Adrenal gland (tissue), 12 donors: ENCODE measurements around the gene LGALS9C. TPM values are rescaled to one million over a fixed set of nuclear protein-coding genes. Genes with fewer than 3 reads are reported as not detected.
"Not testable (repeated sequence)": the region's sequence is repeated elsewhere in the genome, so short reads cannot be mapped to it uniquely, and the experiment has no call there.

ENCODE experiments used
- DNase-seq, 7 donors: peaks; one replicate each; pipeline ENCODE4 v3.0.0-alpha.2; 2019 to 2020
- H3K27ac ChIP-seq, 5 donors: fragments of 200-600 bp; sonication (generic) in 4 of 5; 1 replicate in 3 of 5; 2 replicates in 2 of 5; pipeline versions ENCODE4 v1.5.1 to v1.8.0; 2016 to 2020; ENCODE audit warnings: mild to moderate bottlenecking in 1 of 5
- H3K27me3 ChIP-seq: fragments of 200-600 bp; 2 replicates; pipeline ENCODE4 v1.8.0; 2021
- H3K36me3 ChIP-seq, 2 donors: fragments of 200-600 bp; replicated peaks in 1 of 2; 1 replicate in 1 of 2; 2 replicates in 1 of 2; pipeline versions ENCODE4 v1.5.1 to v1.8.0; 2018 to 2022
- H3K4me1 ChIP-seq, 2 donors: fragments of 200-600 bp; replicated peaks in 1 of 2; 1 replicate in 1 of 2; 2 replicates in 1 of 2; pipeline versions ENCODE4 v1.5.1 to v1.8.0; 2018 to 2021
- H3K4me3 ChIP-seq, 4 donors: fragments of 200-600 bp; sonication (generic) in 3 of 4; one replicate each; pipeline ENCODE4 v1.5.1; 2016 to 2018
- H3K9me3 ChIP-seq, 3 donors: fragments of 200-600 bp; sonication (generic) in 1 of 3; replicated peaks in 1 of 3; 1 replicate in 2 of 3; 2 replicates in 1 of 3; pipeline versions ENCODE4 v1.5.1 to v1.8.0; 2016 to 2021
- WGBS, 4 donors: extraction: QIAGEN DNeasy Blood & Tissue Kit in 2 of 4; methylation state at CpG; one replicate each; pipeline versions ENCODE4 v1.1.5 to v1.1.7; 2013 to 2017; 5-methylcytosine and 5-hydroxymethylcytosine counted together
- intact Hi-C, 2 donors: fragments of 100-400 bp; cut with DNase I; formaldehyde crosslinking; loops; one replicate each; pipeline versions ENCODE4 v1.14.1 to v1.15.0; 2022 to 2023
- polyA plus RNA-seq, 3 donors: library from polyadenylated mRNA; stranded (reverse); fragments of 200-250 nt in 2 of 3; fragments of 350-450 nt in 1 of 3; fragmentation: Illumina TruSeq in 1 of 3; extraction: RNeasy Lipid Tissue Mini Kit (QIAGEN cat#74804) in 1 of 3; gene quantifications; one replicate each; pipeline ENCODE4 v1.2.3, GENCODE V29; 2013 to 2014
- total RNA-seq, 9 donors: library from RNA; depleted of rRNA in 4 of 9; stranded (reverse); fragments of >200 nt in 4 of 9; fragments of 120-200 nt in 1 of 9; fragmentation: NEBNext Ultra II Directional in 1 of 9; extraction: Animal tissue kit (Norgen Biotek cat#: 25700) in 1 of 9; gene quantifications; one replicate each; pipeline versions ENCODE4 v1.1.0 to v1.2.4, GENCODE V29; 2013 to 2023
- donor health status: healthy with polysubstance abuse.
- donor health status: Bipolar disorder and iron deficiency.
- donor health status: DM: yes; HTN: yes; CAD: no.
- donor health status: DM: no; HTN: no; CAD: no.
- donor health status: DM: no; HTN: no; CAD: no.
- donor health status: DM: yes; HTN: yes; CAD: no.

Gene LGALS9C
- total and polyA plus RNA-seq, 12 donors: 0.15 to 0.81 (median 0.33) TPM; not detected in 8

GRCh38 chr17:18477367-18477766, 778 bp downstream of the LGALS9C start:
- H3K36me3 ChIP-seq, H3K4me1 ChIP-seq, DNase-seq, H3K27me3 ChIP-seq, intact Hi-C loops, H3K4me3 ChIP-seq, H3K27ac ChIP-seq, H3K9me3 ChIP-seq: not testable (repeated sequence)
- WGBS, 4 donors: 79 to 92% (median 80%) methylated on average over 2 of the region's 5 CpGs; no CpG with 5 or more reads in 1 of the 4 donors

GRCh38 chr17:18478362-18478761, 1.8 kb downstream of the LGALS9C start:
- H3K27me3 ChIP-seq, H3K4me1 ChIP-seq, DNase-seq, H3K9me3 ChIP-seq, H3K36me3 ChIP-seq, H3K27ac ChIP-seq, H3K4me3 ChIP-seq, intact Hi-C loops: not testable (repeated sequence)
- 74 to 81% methylated on average over 6 to 7 of the region's 12 CpGs; no CpG with 5 or more reads in 2 of the 4 donors for WGBS, 4 donors

GRCh38 chr17:18478977-18479595, 2.5 kb downstream of the LGALS9C start:
- H3K4me3 ChIP-seq, H3K27ac ChIP-seq, H3K4me1 ChIP-seq, H3K27me3 ChIP-seq, intact Hi-C loops, H3K9me3 ChIP-seq, H3K36me3 ChIP-seq: not testable (repeated sequence)
- DNase-seq: peak in 5 of 7 donors; percentile 4 to 49 (median 32)
- 39 to 48% methylated on average over 6 of the region's 10 CpGs; no CpG with 5 or more reads in 2 of the 4 donors for WGBS, 4 donors

GRCh38 chr17:18481775-18482174, 5.2 kb downstream of the LGALS9C start:
- H3K4me1 ChIP-seq, H3K36me3 ChIP-seq, H3K4me3 ChIP-seq, H3K27me3 ChIP-seq, DNase-seq, H3K27ac ChIP-seq, intact Hi-C loops, H3K9me3 ChIP-seq: not testable (repeated sequence)
- 90 to 100% (median 95%) methylated on average over 2 of the region's 3 CpGs; no CpG with 5 or more reads in 1 of the 4 donors for WGBS, 4 donors

GRCh38 chr17:18485936-18486464, 9.4 kb downstream of the LGALS9C start:
- H3K4me1 ChIP-seq, H3K4me3 ChIP-seq, intact Hi-C loops, H3K27ac ChIP-seq, H3K9me3 ChIP-seq, H3K27me3 ChIP-seq, DNase-seq, H3K36me3 ChIP-seq: not testable (repeated sequence)
- 73 to 85% (median 78%) methylated on average over 3 to 5 of the region's 10 CpGs; no CpG with 5 or more reads in 1 of the 4 donors for WGBS, 4 donors

GRCh38 chr17:18487633-18488032, 11.0 kb downstream of the LGALS9C start:
- H3K27ac ChIP-seq, H3K27me3 ChIP-seq, DNase-seq, intact Hi-C loops, H3K4me1 ChIP-seq, H3K36me3 ChIP-seq, H3K9me3 ChIP-seq, H3K4me3 ChIP-seq: not testable (repeated sequence)
- WGBS, 4 donors: 0 to 82% (median 76%) methylated on average over 1 to 3 of the region's 10 CpGs

- WGBS, 4 donors: 74 to 89% (median 83%) methylated on average over 6 to 13 of the region's 15 CpGs
- H3K9me3 ChIP-seq, H3K27me3 ChIP-seq, DNase-seq, H3K4me1 ChIP-seq, H3K4me3 ChIP-seq, intact Hi-C loops, H3K36me3 ChIP-seq, H3K27ac ChIP-seq: not testable (repeated sequence)
Observed at GRCh38 chr17:18488622-18489021, 12.0 kb downstream of the LGALS9C start.

- H3K9me3 ChIP-seq, H3K36me3 ChIP-seq, intact Hi-C loops, DNase-seq, H3K27me3 ChIP-seq, H3K4me1 ChIP-seq, H3K27ac ChIP-seq, H3K4me3 ChIP-seq: not testable (repeated sequence)
- WGBS, 4 donors: 57 to 83% methylated on average over 2 of the region's 7 CpGs; no CpG with 5 or more reads in 2 of the 4 donors
Observed at GRCh38 chr17:18490016-18490415, 13.4 kb downstream of the LGALS9C start.

- H3K9me3 ChIP-seq, DNase-seq, H3K4me1 ChIP-seq, H3K27ac ChIP-seq, H3K36me3 ChIP-seq, H3K4me3 ChIP-seq, intact Hi-C loops, H3K27me3 ChIP-seq: not testable (repeated sequence)
- WGBS, 4 donors: 51 to 74% (median 68%) methylated on average over 5 to 13 of the region's 23 CpGs
Observed at GRCh38 chr17:18492712-18493480, 16.3 kb downstream of the LGALS9C start.

GRCh38 chr17:18494250-18494768, 17.7 kb downstream of the LGALS9C start:
- intact Hi-C loops, DNase-seq, H3K4me3 ChIP-seq, H3K36me3 ChIP-seq, H3K4me1 ChIP-seq, H3K27me3 ChIP-seq, H3K9me3 ChIP-seq, H3K27ac ChIP-seq: not testable (repeated sequence)
- 20 to 65% (median 51%) methylated on average over 1 to 8 of the region's 13 CpGs for WGBS, 4 donors
